SK-N-SH (cell line): ENCODE measurements around the gene C5orf63.

Experiments
- CTCF ChIP-seq: fragments of 200-600 bp; sonication (generic); IDR thresholded peaks from 2 replicates; pipeline ENCODE4 v1.6.1; 2017; ENCODE audit warnings: antibody characterized with exemption, mild to moderate bottlenecking, moderate library complexity
- ELF1 ChIP-seq: IDR thresholded peaks from 2 replicates; pipeline ENCODE4 v1.4.0; 2012
- NFIC ChIP-seq: IDR thresholded peaks from 2 replicates; pipeline ENCODE4 v1.4.0; 2012; ENCODE audit warnings: borderline replicate concordance
- POLR2AphosphoS5 ChIP-seq: IDR thresholded peaks from 2 replicates; pipeline ENCODE4 v1.6.1; 2012; ENCODE audit warnings: low read depth, low read length

GRCh38 chr5:127084656-127085055, 11.4 kb upstream of the C5orf63 start:
- TF ChIP-seq ELF1 (no peak), POLR2AphosphoS5 (no peak), CTCF (no peak), NFIC (no peak)
